Astrocyte (in vitro differentiated cells and primary cell): ENCODE measurements around the gene METRNL.

Source experiments
- CTCF ChIP-seq: IDR thresholded peaks from 2 replicates; pipeline ENCODE4 v1.5.1; 2011; ENCODE audit warnings: low read depth, mild to moderate bottlenecking, inconsistent platforms, low read length, moderate library complexity; ENCODE audit not compliant: insufficient read depth
- EZH2 ChIP-seq: IDR thresholded peaks from 2 replicates; pipeline ENCODE4 v1.6.1; 2012; ENCODE audit warnings: mild to moderate bottlenecking, low read length, inconsistent platforms; ENCODE audit not compliant: insufficient read depth

- TF ChIP-seq CTCF (no peak), EZH2 (no peak)
Measured at GRCh38 chr17:83091257-83092141, 12.1 kb downstream of the METRNL start.
